Esophagus squamous epithelium (tissue), 5 donors: ENCODE data around the gene B9D2. TPM values are rescaled to one million over a fixed set of nuclear protein-coding genes. Genes with fewer than 3 reads are reported as not detected.

ENCODE experiments used
- DNase-seq: peaks from one replicate; lab custom pipeline; 2025; lab: John Stamatoyannopoulos, UW
- H3K27ac ChIP-seq, 4 donors: fragments of 200-600 bp; sonication (generic); one replicate each; pipeline ENCODE4 v1.5.1; 2016 to 2019; ENCODE audit warnings: mild to moderate bottlenecking in 1 of 4
- H3K27me3 ChIP-seq, 4 donors: fragments of 200-600 bp; sonication (generic); 1 replicate in 3 of 4; 2 replicates in 1 of 4; pipeline versions ENCODE4 v1.5.1 to v1.6.0; 2017 to 2021; ENCODE audit warnings: antibody characterized with exemption in 1 of 4
- H3K36me3 ChIP-seq, 3 donors: fragments of 200-600 bp; sonication (generic); one replicate each; pipeline ENCODE4 v1.5.1; 2016 to 2019
- H3K4me1 ChIP-seq, 3 donors: fragments of 200-600 bp; sonication (generic); one replicate each; pipeline ENCODE4 v1.5.1; 2017 to 2019
- H3K4me3 ChIP-seq, 4 donors: fragments of 200-600 bp; sonication (generic); 1 replicate in 3 of 4; 2 replicates in 1 of 4; pipeline ENCODE4 v1.5.1; 2016 to 2019; ENCODE audit warnings: mild to moderate bottlenecking in 2 of 4, moderate library complexity in 1 of 4
- H3K9me3 ChIP-seq, 3 donors: fragments of 200-600 bp; sonication (generic); one replicate each; pipeline ENCODE4 v1.5.1; 2016 to 2019
- POLR2A ChIP-seq, 4 donors: fragments of 450-650 bp; IDR thresholded peaks; one replicate each; pipeline ENCODE4 v1.6.1; 2017; ENCODE audit warnings: antibody characterized with exemption in 4 of 4, mild to moderate bottlenecking in 4 of 4, moderate library complexity in 3 of 4
- WGBS, 2 donors: methylation state at CpG; one replicate each; pipeline ENCODE4 v1.1.5; 2018; 5-methylcytosine and 5-hydroxymethylcytosine counted together
- intact Hi-C: fragments of 100-400 bp; cut with DNase I; formaldehyde crosslinking; loops from one replicate; pipeline ENCODE4 v1.15.0; 2022
- total RNA-seq, 4 donors: library from RNA; depleted of rRNA; stranded (reverse); fragments of >200 nt; gene quantifications; one replicate each; pipeline ENCODE4 v1.1.0, GENCODE V29; 2016
- TF ChIP-seq, protein P1 (sequence below), 6 experiments: fragments of 450-650 bp in 4 of 6; fragments of 200-600 bp in 2 of 6; sonication (generic) in 2 of 6; IDR thresholded peaks; one replicate each; pipeline ENCODE4 v1.5.1; 2016 to 2019; ENCODE audit warnings: antibody characterized with exemption in 6 of 6, mild to moderate bottlenecking in 4 of 6, moderate library complexity in 4 of 6
- donor health status: DM: yes; HTN: yes; CAD: no.

Gene B9D2
- total RNA-seq, 4 donors from 2014 or later = 2.5 to 4.6 (median 3.7) TPM

DNA sequence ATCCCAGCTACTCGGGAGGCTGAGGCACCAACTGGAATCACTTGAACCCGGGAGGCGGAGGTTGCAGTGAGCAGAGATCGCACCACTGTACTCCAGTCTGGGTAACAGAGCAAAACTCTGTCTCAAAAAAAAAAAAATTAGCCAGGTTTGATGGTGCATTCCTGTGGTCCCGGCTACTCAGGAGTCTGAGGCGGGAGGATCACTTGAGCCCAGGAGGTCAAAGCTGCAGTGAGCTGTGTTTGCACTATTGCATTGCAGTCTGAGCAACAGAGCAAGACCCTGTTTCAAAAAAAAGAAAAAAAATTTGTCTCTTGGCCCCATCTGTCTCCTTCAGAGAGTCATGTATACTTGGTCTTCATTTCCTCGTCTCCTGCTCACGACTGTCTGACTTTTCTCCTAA is 52.3 kb downstream of the B9D2 start:
- TF ChIP-seq POLR2A (IDR thresholded peaks at IDR 0.05) = no peak
- TF ChIP-seq, protein P1, sequence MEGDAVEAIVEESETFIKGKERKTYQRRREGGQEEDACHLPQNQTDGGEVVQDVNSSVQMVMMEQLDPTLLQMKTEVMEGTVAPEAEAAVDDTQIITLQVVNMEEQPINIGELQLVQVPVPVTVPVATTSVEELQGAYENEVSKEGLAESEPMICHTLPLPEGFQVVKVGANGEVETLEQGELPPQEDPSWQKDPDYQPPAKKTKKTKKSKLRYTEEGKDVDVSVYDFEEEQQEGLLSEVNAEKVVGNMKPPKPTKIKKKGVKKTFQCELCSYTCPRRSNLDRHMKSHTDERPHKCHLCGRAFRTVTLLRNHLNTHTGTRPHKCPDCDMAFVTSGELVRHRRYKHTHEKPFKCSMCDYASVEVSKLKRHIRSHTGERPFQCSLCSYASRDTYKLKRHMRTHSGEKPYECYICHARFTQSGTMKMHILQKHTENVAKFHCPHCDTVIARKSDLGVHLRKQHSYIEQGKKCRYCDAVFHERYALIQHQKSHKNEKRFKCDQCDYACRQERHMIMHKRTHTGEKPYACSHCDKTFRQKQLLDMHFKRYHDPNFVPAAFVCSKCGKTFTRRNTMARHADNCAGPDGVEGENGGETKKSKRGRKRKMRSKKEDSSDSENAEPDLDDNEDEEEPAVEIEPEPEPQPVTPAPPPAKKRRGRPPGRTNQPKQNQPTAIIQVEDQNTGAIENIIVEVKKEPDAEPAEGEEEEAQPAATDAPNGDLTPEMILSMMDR (IDR thresholded peaks at IDR 0.05) = no peak
- intact Hi-C loops = no loop called here
- Histone ChIP-seq H3K36me3 (peaks cover 9 to 62% (median 17%) of the 10 kb centered on the region in 3 donors), H3K4me3 (no peak overlapping the region), H3K27ac (no peak overlapping the region), H3K4me1 (peaks cover 30 to 58% (median 33%) of the 10 kb centered on the region in 3 donors), H3K9me3 (no peaks in the 10 kb centered on the region), H3K27me3 (no peaks in the 10 kb centered on the region)
- no peak for DNase-seq
- WGBS, 2 donors = 85% methylated on average over 8 of the region's 8 CpGs

- H3K4me3 ChIP-seq = peak overlapping the region; percentile 61 to 97 (median 80)
- DNase-seq = no peak
- H3K27me3 ChIP-seq = no peaks in the 10 kb centered on the region
- H3K9me3 ChIP-seq = no peaks in the 10 kb centered on the region
- WGBS, 2 donors = 38 to 44% methylated on average over 5 of the region's 5 CpGs
- no peak for TF ChIP-seq POLR2A (IDR thresholded peaks at IDR 0.05)
- TF ChIP-seq, protein P1 (IDR thresholded peaks at IDR 0.05) = no peak
- intact Hi-C loops = no loop called here
- peak overlapping the region; percentile 96 to 99 (median 96) for H3K27ac ChIP-seq
- peaks cover 34 to 64% (median 37%) of the 10 kb centered on the region in 3 donors for H3K4me1 ChIP-seq
- H3K36me3 ChIP-seq = peaks cover 8 to 62% (median 13%) of the 10 kb centered on the region in 3 donors
Measured at GRCh38 chr19:41311072-41311471, 52.9 kb downstream of the B9D2 start.

DNA sequence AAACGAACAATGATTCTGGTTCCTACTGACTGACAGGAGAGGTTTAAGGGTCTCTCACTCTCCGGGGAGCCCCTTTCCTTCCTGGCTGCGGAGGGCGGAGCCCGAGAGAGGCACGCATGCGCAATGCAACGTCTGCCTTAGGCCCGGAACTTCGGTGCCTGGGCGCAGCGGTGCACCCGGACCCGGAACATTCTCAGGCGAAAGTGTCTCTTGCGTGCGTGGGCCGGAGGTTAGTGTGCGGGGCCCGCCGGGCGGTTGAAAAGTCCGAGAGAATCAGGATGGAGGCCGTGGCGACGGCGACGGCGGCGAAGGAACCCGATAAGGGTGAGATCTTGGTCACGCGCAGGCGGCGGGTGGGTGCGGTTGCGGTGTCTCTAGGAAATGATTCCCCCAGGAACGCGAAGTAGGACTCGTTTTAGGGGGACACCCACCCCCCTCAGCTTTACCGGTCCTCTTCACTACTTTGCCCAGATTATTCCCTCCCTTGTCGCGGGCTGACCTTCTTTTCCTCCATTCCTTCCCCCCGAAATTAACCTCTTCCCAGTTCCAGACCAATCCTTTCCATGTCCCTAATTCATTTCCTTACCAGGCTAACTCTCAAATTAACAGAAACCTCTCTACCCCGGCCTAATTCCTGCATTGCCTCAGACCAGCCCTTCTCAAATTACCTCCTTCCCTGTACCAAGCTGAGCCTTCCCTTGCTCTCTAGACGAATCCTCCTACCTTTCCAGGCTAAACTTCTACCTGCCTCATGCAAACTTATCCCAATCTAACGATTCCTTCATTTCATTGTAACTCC is 53.7 kb downstream of the B9D2 start, which contains the start of gene CCDC97:
Gene CCDC97, plus strand, starts transcription at position 140 of the 799 bp plus-strand sequence. Its CDS starts 139 bp downstream, at position 279.
- H3K27me3 ChIP-seq = no peaks in the 10 kb centered on the region
- no peaks in the 10 kb centered on the region for H3K9me3 ChIP-seq
- peaks cover 16 to 62% (median 17%) of the 10 kb centered on the region in 3 donors for H3K36me3 ChIP-seq
- H3K4me3 ChIP-seq = peak within 1 kb of the TSS; percentile 61 to 97 (median 80)
- no peak for DNase-seq
- TF ChIP-seq, protein P1 (IDR thresholded peaks at IDR 0.05) = peak in 1 of 6 experiments; percentile 43
- peak in 3 of 4 donors; percentile 25 to 82 (median 56) for TF ChIP-seq POLR2A (IDR thresholded peaks at IDR 0.05)
- peaks cover 34 to 71% (median 37%) of the 10 kb centered on the region in 3 donors for H3K4me1 ChIP-seq
- peak within 1 kb of the TSS; percentile 96 to 99 (median 96) for H3K27ac ChIP-seq
- intact Hi-C loops = no loop called here
- 0 to 1% methylated on average over 17 to 18 of the region's 47 CpGs for WGBS, 2 donors

GRCh38 chr19:41309180-41310032 is 54.5 kb downstream of the B9D2 start:
- Histone ChIP-seq H3K4me3 (peak overlapping the region; percentile 61 to 97 (median 80)), H3K9me3 (no peaks in the 10 kb centered on the region), H3K27ac (peak overlapping the region; percentile 96 to 99 (median 96)), H3K36me3 (peaks cover 23 to 62% (median 24%) of the 10 kb centered on the region in 3 donors), H3K4me1 (peaks cover 34 to 76% (median 37%) of the 10 kb centered on the region in 3 donors), H3K27me3 (no peaks in the 10 kb centered on the region)
- WGBS, 2 donors = 1 to 4% methylated on average over 17 to 26 of the region's 26 CpGs
- no peak for TF ChIP-seq POLR2A (IDR thresholded peaks at IDR 0.05)
- TF ChIP-seq, protein P1 (IDR thresholded peaks at IDR 0.05) = no peak
- DNase-seq = no peak
- intact Hi-C loops = loop anchor here (5.0 kb wide), 1 partner anchor 42 kb away; no protein-coding TSS in a partner anchor
